Measurements from ENCODE around the gene NFIL3.

DNA sequence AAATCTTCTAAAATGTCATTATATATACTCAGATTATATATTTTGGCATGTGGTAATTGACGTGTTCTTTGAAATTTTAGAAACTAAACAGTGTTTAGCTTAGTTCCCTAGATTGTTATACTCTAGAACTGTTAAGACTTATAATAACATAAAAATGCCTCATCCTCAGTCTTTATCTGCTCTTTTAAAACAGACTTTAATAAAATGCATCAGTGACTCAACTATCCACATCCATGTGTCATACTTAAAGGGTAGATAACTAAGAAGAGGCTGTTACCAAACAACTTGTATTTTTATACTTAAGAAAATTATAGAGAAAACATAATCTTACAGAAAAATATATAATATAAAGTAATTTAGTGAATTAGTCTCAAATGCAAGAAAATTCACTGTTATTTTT, 15.2 kb downstream of the NFIL3 start:
- TF ChIP-seq, protein P1, sequence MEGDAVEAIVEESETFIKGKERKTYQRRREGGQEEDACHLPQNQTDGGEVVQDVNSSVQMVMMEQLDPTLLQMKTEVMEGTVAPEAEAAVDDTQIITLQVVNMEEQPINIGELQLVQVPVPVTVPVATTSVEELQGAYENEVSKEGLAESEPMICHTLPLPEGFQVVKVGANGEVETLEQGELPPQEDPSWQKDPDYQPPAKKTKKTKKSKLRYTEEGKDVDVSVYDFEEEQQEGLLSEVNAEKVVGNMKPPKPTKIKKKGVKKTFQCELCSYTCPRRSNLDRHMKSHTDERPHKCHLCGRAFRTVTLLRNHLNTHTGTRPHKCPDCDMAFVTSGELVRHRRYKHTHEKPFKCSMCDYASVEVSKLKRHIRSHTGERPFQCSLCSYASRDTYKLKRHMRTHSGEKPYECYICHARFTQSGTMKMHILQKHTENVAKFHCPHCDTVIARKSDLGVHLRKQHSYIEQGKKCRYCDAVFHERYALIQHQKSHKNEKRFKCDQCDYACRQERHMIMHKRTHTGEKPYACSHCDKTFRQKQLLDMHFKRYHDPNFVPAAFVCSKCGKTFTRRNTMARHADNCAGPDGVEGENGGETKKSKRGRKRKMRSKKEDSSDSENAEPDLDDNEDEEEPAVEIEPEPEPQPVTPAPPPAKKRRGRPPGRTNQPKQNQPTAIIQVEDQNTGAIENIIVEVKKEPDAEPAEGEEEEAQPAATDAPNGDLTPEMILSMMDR (IDR thresholded peaks at IDR 0.05) = no peak
- no peak for TF ChIP-seq POLR2A (IDR thresholded peaks at IDR 0.05)
